AG04449 (cell line): ENCODE data around the gene OARD1.

Source experiments
- CTCF ChIA-PET: fragments of 350-600 bp; formaldehyde crosslinking; extraction: SDS; loops from one replicate; lab custom pipeline; 2021; ENCODE audit warnings: antibody characterized with exemption; lab: Yijun Ruan, JAX
- POLR2A ChIA-PET: fragments of 400-600, 350-600 bp; formaldehyde crosslinking; extraction: SDS; loops from one replicate; lab custom pipeline; 2020; ENCODE audit warnings: antibody characterized with exemption, inconsistent platforms; lab: Yijun Ruan, JAX
- DNase-seq: peaks from one replicate; pipeline ENCODE4 v3.0.0-alpha.2; 2010; ENCODE audit warnings: low read depth, low spot score
- H3K4me3 ChIP-seq: 2 replicates; pipeline ENCODE4 v1.5.1; 2011; ENCODE audit warnings: low read depth, mild to moderate bottlenecking, control low read depth, low read length
- CTCF ChIP-seq: IDR thresholded peaks from one replicate; pipeline ENCODE4 v1.5.1; 2011; ENCODE audit warnings: mild to moderate bottlenecking, moderate library complexity, low read length, control low read depth, inconsistent platforms; ENCODE audit not compliant: insufficient read depth; ENCODE audit errors: missing control alignments

Gene OARD1

GRCh38 chr6:41038205-41038604 lies 34.0 kb downstream of the OARD1 start:
- TF ChIP-seq CTCF, result no peak
- DNase-seq, result no peak
- ChIA-PET CTCF (interaction anchor here (0.8 to 9.1 kb wide), 11 partner anchors 8 to 151 kb away, joined by 3 to 99 read pairs (median 6); partner anchors contain the start of gene APOBEC2), POLR2A (no interaction called here)
- H3K4me3 ChIP-seq, result no peak overlapping the region

- no peak for TF ChIP-seq CTCF
- POLR2A ChIA-PET, result no interaction called here
- CTCF ChIA-PET, result interaction anchor here (0.8 to 9.1 kb wide), 12 partner anchors 9 to 151 kb away, joined by 3 to 90 read pairs (median 5); partner anchors contain the start of gene APOBEC2
- H3K4me3 ChIP-seq, result no peak overlapping the region
- DNase-seq, result no peak
These were observed 34.9 kb downstream of the OARD1 start for GRCh38 chr6:41037107-41037900.

GRCh38 chr6:41036601-41037000 lies 35.6 kb downstream of the OARD1 start:
- CTCF ChIA-PET, result interaction anchor here (0.7 to 9.1 kb wide), 9 partner anchors 9 to 143 kb away, joined by 3 to 90 read pairs (median 5); partner anchors contain the start of gene APOBEC2
- POLR2A ChIA-PET, result no interaction called here
- no peak overlapping the region for H3K4me3 ChIP-seq
- DNase-seq, result no peak
- no peak for TF ChIP-seq CTCF

GRCh38 chr6:41036186-41036585 lies 36.0 kb downstream of the OARD1 start:
- no peak overlapping the region for H3K4me3 ChIP-seq
- ChIA-PET CTCF (interaction anchor here (0.7 to 9.1 kb wide), 9 partner anchors 9 to 142 kb away, joined by 3 to 90 read pairs (median 5); partner anchors contain the start of gene APOBEC2), POLR2A (no interaction called here)
- DNase-seq, result no peak
- no peak for TF ChIP-seq CTCF

- ChIA-PET POLR2A (no interaction called here), CTCF (interaction anchor here (1.2 to 9.1 kb wide), 3 partner anchors 19 to 140 kb away, joined by 3 to 90 read pairs (median 5); partner anchors contain the start of gene APOBEC2)
- no peak for TF ChIP-seq CTCF
- DNase-seq, result no peak
- H3K4me3 ChIP-seq, result no peak overlapping the region
These were observed 38.4 kb downstream of the OARD1 start for GRCh38 chr6:41033776-41034175.

GRCh38 chr6:41032830-41033229 lies 39.3 kb downstream of the OARD1 start:
- CTCF ChIA-PET, result interaction anchor here (9.1 kb wide), 1 partner anchor 20 kb away, joined by 90 read pairs; the partner anchor contains the start of gene APOBEC2
- no peak for DNase-seq
- TF ChIP-seq CTCF, result no peak
- H3K4me3 ChIP-seq, result no peak overlapping the region
- POLR2A ChIA-PET, result no interaction called here
